HL-60/S4 treated with retinoic acid at 250 ng/mL for 4 days and 3 days (cell line): ENCODE data around the gene GNAS-AS1.

Experiments
- in situ Hi-C: fragments of 300-500 bp; cut with MboI; formaldehyde crosslinking; loops from 2 replicates; pipeline ENCODE4 v1.7.0; 2022; ENCODE audit warnings: low sequenced_read_pairs

GNAS-AS1 gene

DNA sequence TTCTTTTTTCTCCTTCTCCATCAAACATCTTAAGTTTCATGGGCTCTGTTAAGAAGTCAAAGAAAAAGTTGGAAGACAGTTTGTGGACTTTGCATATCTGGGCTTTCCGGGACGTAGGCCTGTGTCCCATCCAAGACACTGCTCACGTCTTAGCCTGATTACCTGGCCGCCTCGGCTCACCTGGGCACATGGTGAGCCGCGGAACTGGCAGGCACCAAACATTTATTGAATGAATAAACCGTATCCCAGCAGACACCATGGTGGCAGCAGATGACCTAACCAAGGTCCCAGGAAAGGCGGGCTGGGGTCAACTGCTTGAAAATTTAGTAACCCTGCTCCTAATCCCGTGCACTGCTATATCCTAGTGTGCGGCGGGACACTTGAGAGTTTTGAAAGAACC lies 37.4 kb upstream of the GNAS-AS1 start:
- in situ Hi-C loops: no loop called here

DNA sequence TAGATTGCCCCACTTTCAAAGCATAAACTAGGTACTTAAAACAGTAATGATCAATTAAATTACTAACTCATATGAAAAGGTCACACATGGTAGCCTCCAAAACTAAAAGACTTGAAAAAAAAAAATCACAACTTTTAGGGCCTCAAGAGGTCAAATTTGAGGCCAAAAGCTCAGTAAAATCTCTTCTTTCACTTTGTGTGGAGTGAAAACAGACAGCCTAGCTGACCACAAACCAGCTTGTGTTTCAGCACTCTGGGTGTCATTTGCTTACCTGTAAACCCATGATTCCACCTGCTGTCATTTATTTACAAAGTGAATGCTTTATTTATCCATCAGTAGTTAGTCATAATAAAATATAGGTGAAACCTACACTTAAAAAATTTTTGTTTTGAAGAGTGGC lies 35.8 kb upstream of the GNAS-AS1 start:
- in situ Hi-C loops: no loop called here

DNA sequence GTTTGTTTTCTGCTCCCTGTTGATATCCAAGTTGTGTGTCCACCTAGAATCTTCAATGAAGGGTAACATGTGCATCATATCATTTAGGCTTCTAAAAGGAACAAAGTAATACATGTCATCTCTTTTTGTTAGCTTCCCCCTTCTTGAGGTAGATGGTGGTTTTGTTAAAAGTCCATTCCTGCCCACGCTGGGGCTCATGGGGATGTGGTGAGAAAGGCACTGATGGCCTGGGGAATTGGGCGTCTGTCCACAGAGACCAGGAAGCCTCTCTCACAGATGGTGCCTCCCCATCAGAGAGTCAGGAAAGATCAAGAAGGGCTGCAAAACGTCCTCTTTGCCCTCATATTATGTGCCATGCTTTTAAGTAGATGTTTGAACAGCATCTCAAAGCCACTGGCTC lies 34.3 kb upstream of the GNAS-AS1 start:
- in situ Hi-C loops: no loop called here

DNA sequence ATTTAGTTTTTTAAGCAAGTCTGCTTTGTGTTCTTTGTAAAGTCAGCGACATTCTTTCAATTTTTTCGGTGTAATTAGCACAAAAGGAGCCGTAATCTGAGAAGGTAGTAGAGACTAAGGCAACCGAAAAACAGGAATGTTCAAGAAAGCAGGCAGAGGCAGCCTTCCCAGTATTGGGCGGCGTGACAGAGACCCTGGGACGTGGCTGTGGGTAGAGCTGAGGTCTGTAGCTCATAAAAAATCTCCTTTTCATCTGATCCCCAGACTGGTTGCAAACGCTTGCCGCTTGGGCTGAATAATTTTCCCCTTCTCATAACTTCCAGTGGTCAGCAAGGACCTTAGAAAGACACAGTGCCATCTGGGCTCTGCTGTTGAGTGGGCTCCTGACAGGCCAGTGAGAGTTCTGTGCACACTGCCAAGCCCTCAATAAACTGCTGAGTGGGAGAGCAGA lies 32.6 kb upstream of the GNAS-AS1 start:
- in situ Hi-C loops: no loop called here

DNA sequence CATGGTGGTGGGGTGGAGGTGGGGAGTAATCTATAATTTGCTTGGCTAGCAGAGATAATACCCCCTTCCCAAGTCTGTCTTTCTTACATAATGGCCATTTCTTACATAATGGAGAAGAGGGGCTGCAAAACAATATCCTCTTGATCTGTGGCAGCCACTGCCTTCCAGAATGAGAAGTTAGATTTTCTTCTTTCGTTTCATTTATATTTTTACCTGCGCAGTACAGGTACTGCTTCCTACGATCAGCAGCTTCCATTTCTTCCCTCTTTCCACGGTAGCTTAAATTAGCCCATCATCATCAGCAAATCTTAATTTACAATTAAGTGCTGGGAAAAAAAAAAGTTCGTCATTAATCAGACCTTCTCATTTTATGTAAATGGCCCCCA lies 32.0 kb upstream of the GNAS-AS1 start:
- in situ Hi-C loops: no loop called here

DNA sequence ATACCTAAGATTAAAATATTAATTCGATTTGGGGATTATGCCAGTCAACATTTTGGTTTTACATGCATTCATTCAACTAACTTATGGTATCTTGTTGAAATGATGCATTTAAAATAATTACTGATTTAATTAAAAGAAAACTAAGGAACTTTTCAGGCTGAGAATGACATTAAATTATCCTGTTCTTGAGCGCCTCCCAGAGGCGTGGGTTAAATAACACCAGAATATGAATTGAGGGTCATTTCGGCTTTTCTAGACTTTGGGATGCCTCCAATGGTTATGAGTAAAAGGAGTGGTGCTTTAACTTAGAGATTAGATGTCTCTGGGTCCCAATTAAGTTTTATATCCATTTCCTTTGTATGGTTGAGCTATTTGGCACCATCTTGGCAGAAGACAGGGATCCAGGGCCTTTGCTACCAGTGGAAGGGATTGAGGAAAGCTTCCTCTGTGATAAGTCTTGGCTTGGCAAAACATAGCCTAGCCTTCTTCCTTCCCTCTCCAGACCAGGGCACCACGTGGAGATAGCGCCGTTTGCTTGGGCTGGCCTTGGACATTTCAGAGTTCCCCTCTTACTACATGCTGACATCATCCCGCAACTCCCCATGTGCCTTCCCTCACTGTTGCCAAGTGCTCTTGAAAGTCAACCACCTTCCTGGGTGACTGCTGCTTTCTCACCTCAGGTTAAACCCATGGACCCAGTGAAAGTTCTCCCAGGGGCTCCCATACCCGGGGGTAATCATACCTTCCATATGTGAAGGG lies 30.5 kb upstream of the GNAS-AS1 start:
- in situ Hi-C loops: no loop called here

DNA sequence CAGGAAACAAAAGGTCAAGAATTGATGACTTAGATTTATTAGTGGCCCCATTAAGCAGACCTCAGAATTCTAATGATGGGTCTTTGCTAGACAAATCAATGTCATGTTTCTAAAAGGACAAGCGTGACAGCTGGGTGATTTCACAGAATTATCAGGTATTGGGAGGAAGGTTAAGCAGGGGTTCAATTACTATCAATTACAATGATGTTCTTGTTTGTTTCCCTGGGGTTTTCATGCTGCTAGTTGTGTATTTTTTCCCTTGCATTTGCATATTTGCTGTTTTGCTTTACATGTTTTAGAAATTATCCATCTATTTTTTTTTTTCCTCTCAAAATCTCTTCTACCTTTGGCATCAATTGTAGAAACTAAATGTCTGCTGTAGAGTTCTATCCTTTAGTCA lies 29.7 kb upstream of the GNAS-AS1 start:
- in situ Hi-C loops: no loop called here

DNA sequence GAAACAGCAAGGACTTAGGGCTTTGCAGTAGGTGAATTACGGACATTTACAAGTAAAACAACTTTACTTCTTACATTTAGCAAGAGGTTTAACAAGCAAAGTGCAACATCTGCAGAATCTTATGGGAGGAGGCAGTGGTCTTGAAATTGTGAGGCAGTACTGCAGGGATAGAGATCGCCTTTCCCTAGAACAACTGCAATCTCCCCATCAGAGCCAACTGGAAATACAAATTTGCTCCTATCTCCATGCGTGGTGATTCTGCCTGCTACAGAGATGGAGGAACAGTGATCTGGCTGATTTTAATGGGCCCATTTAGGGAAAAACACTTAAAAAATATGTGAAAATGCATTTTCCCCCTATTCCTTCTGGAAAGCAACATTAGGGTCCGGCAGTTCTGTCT lies 27.7 kb upstream of the GNAS-AS1 start:
- in situ Hi-C loops: no loop called here

DNA sequence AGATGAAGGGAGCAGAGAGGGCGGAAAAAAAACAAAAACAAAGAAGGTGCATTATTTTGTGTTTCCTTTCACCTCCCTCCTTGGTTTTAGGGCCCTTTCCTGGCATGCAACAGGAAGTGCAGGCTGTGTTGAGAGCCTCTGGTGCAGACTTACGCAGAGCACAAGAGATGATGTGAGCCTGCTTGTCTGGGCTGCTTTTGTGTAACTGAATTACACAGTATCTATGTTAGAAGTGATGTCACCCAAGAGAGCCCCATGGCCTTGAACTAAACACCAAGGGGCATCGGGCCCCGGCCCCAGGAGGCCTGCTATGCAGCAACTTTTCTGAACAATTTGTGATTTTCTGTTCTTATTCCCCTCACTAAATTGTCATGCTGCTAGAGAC lies 27.3 kb upstream of the GNAS-AS1 start:
- in situ Hi-C loops: no loop called here

DNA sequence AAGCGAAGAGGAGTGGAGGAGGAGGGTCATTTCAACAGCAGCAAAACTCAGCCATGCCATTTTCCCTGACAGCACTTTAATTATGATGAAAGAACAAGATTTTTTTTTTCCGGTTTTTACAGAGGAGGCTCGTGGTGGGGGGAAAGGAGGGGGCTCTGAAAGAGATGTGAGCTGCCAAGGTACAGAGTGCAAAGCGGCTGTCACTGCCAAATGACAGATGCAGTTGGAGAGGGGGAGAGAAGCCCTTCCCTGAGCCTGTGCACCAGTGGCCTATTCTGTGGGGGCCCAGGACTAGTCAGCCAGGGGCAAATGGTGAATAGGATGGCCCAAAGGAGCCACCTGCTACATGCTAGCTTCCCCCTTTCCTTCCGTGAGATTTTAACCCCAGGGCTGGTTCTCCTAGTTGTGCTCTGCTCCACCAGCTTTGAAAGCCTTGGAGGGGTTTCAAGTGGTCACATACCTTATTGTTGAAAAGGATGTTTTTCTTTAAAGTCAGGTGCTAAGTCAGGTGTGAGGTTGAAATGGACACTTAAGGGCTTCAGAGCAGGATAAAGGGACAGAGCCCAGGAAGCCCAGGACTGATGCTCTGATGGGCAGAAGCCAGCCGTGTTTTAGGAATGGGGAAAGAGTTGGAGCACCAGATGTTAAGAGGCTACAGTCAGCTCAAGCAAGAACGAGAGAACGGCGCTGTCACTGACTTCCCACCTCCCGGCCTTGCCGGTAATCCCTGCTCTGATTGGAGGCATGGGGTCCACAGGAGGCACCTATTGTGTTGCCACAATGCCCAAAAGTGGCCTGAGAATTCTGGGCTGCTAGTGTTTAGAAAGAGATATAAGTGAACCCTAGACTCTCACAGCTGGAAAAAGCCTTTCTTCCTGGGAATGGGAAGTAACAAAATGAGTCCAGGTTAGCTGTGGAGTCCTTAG lies 26.6 kb upstream of the GNAS-AS1 start:
- in situ Hi-C loops: no loop called here

DNA sequence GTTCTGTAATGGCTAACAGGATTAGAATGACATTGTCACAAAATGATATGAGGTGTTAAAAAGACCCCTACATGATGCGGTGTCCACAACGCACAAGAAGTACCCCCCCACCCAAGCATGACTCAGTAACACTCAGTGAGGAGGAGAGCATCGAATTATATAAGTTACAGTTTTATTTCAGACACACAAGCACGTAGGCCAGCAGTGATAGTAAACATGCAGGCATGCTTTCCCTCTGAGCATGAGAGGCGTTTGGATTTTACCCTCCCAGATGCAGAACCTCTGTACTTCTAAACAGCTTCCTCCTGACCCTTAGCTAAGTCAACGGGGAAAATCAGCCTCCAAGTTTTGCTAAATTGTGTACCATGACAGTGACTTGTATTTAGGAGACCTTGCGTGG lies 25.7 kb upstream of the GNAS-AS1 start:
- in situ Hi-C loops: no loop called here

DNA sequence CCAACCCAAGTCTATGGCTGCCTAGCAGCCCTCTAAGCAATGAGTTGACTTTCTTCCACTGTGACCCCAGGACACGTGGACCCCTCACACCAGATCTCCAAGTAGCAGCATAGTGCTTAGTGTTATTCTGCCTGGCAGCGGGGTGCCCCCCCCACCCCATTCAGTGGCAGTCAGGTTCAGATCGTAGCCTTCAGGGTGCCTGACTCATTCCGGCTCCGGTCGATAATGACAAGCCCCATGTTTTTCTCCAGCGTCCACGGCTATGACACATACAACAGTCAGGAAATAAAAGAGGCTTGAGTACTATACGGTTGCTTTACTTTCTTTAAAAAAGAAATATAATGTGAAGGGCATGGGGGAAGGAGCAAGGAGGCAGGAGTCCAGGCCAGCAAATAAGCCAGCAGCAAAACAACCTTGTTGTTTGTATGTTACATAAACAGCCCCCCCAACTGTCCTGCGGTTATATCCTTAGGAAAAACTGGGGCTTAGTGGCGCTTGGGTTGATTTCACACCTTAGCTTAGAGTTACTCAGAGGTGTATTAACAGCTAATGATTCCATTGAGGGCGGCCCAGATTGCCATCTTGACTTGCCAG lies 24.9 kb upstream of the GNAS-AS1 start:
- in situ Hi-C loops: no loop called here

DNA sequence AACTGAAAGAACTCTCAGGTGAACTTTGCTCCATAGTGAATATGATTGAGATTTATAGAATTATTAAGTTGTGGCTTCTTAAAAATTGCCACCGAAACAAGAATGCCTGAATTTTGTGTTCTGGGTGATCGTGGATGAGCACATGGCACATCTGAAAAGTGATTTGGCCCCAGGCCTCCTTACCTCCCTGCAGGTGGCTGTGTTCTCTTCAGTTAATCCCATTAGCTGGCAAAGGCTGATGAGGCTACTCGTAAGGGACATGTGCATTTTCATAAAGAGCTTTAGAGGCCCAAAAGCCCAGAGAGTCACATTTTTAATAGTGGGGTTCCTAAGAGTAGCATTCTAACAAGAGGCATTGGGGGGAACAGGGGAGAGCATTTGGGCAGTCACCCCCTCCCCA lies 24.4 kb upstream of the GNAS-AS1 start:
- in situ Hi-C loops: no loop called here

DNA sequence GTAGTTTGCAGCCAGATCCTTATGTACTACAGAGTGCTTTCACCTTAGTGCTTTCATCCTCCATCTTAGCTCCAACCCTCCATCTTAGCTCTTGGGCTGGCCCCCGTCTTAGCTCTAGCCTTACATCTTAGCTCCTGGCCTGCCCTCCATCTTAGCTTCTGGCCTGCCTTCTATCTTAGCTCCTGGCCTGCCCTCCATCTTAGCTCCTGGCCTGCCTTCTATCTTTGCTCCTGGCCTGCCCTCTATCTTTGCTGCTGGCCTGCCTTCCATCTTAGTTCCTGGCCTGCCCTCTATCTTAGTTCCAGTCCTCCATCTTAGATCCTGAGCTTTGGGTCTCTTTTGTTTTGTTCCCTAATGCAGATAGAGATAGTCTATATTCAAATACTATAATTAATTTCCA lies 23.8 kb upstream of the GNAS-AS1 start:
- in situ Hi-C loops: loop anchor here (25.0 kb wide), 2 partner anchors 538 to 637 kb away; partner anchors contain the start of gene ANKRD60

DNA sequence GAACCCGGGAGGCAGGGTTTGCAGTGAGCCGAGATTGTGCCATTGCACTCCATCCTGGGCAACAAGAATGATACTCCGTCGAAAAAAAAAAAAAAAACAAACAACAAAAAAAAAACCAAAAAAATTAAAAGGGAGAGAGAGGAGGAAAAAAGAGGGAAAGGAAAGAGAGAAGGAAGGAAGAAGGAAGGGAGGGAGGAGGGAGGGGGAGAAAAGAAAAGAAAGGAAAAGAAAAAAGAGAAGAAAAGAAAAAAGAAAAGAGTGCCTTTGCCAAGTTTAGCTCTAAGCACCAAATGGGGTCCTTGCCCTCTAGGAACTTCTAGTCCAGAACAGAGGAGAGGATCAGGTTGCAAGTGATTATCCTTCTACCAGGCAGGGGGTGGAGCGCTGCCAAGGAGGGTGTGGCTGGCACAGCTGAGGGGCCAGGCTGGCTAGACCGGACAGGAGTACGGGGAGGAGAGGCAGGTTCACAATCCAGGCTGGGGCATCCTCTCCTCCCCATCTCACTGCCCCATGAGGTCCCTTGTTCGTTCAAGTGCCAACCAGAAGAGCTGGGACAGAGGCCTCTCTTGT lies 20.9 kb upstream of the GNAS-AS1 start:
- in situ Hi-C loops: loop anchor here (25.0 kb wide), 2 partner anchors 541 to 634 kb away; partner anchors contain the start of gene ANKRD60

DNA sequence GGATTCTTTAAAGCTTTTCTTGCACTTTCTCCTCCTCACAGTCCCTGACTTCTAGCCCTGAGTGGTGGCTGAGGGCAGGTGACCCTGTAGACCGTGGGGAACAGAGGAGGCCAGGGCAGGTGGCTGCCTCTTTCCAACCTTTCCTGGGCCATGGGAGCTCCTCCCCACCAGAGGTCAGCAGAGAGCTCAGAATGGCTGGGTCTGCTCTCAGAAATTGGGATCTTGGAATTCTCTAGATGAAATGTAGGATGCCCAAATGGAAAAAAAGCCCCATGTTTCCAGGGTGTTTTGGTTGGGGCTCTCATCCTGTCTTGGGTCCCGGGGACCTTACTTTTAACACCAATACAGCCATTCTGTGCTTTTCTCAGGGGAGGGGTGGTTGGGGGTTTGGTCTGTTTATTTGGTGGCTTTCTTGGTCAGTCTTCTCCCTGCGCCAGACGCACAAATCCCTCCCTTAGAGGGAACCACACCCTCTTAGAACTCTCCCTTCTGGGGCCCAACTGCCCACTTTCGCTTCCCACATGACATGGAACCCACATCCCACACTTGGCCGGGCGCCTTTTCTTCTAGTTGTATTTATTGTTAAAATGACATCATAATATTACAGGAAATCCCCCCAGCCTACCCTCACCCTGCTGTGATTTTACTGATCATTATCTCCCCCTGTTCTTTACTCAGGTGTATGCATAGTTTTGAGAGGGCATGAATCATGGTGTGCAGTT lies 19.8 kb upstream of the GNAS-AS1 start:
- in situ Hi-C loops: loop anchor here (25.0 kb wide), 2 partner anchors 542 to 633 kb away; partner anchors contain the start of gene ANKRD60

DNA sequence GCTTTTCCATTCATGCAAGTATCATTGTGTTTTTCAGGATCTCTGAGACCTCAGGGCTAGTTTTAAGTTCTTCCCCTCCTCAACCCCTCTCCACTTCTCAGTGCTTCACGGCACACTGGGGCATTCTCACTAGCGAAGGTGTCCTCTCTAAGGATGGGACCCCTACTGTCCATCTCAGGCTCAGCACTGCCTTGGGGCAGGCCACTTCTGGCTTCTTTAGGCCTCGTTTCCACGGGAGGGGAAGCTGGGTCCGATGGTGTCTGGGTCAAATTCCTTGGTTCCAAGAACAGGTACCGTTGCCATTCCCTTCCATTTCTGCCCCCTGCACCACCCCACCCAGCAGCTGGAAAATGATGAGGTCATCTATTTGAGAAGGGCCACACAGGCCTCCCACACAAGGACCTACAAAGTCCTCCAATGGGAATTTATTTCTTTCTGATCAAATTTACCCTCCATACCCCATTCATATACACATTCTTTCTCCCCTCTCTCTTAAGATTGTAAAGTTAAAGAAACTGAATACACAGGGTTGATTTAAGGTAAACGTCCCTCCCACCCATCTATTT lies 19.0 kb upstream of the GNAS-AS1 start:
- in situ Hi-C loops: loop anchor here (10.0 to 25.0 kb wide), 3 partner anchors 335 to 632 kb away; partner anchors contain the start of gene ANKRD60

DNA sequence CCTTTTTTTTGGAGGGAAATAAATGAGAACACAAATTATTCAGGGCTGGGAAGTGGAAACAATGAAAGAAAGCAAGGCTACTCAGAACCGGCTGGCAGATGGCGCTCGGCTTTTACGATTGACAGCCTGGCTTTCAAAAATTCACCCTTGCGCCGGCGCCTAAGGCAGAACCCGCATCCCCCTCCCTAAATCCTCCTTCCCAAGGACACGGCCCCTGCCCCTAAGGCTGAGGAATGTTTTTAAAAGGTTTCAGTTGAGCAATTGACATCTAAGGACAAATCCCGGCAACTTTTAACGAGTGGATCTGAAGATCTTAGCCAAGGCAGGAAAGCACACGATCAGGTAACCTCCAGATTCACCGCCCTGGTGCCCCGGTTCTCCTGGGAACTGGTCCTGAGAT lies 18.1 kb upstream of the GNAS-AS1 start:
- in situ Hi-C loops: loop anchor here (10.0 to 25.0 kb wide), 3 partner anchors 336 to 631 kb away; partner anchors contain the start of gene ANKRD60

DNA sequence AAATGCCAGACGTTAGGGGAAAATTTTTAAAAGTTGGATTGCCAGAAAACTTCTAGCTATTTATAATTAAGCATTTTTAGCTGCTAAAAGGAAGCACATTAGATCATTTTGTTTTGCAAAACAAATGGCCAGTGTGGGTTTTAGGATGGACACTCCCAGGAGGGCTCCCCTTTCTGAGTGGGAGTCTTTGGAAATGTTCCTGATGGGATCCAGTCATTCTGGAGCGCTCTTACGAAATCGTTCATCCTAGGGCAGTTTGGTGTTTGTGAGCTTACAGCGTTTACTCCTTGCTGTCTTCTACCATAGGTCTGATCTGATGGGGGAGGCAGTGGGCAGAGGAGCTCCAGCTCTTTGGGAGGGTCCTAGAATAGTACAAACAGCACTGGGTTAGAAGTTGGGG lies 16.5 kb upstream of the GNAS-AS1 start:
- in situ Hi-C loops: loop anchor here (10.0 to 25.0 kb wide), 3 partner anchors 338 to 630 kb away; partner anchors contain the start of gene ANKRD60

DNA sequence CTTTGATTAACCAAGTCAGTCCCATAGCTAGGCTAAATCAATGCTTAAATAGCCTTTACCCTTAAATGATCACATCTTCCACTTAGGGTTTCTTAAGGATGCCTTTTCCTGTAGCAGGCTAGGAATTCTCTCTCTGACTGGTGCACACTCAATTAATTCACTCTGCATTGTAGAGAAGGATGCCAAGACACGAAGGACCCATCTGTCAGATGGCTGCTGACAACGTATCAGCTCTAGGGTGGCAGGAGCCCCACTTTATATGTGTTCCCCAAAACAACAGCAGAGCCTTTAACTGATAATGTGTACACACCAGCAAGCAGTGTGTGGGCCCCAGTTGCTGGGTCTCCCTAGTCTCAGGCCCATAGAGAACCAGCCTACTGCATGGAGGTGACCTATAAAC lies 15.1 kb upstream of the GNAS-AS1 start:
- in situ Hi-C loops: loop anchor here (10.0 to 25.0 kb wide), 3 partner anchors 339 to 629 kb away; partner anchors contain the start of gene ANKRD60
